ENCODE measurements around the gene CPEB3.

CPEB3 gene

GRCh38 chr10:92208736-92209135 is 82.1 kb downstream of the CPEB3 start:
- no peaks in the 10 kb centered on the region for H3K9me3 ChIP-seq (ENCODE audit: control insufficient read depth, low read length)
- no peak overlapping the region for H3K4me3 ChIP-seq (ENCODE audit: extremely low read depth, insufficient read depth, low read length, poor library complexity, severe bottlenecking)
- H3K36me3 ChIP-seq (ENCODE audit: control insufficient read depth, insufficient read depth, low read length): no peaks in the 10 kb centered on the region
- WGBS, 2 experiments (ENCODE audit: insufficient coverage in 2 of 2): 92% methylated on average over 3 of the region's 3 CpGs; no CpG with 5 or more reads in 1 of the 2 experiments
- H3K4me1 ChIP-seq (ENCODE audit: control insufficient read depth, insufficient read depth, low read length, poor library complexity, severe bottlenecking): no peaks in the 10 kb centered on the region
- H3K27ac ChIP-seq (ENCODE audit: low read depth, low read length, severe bottlenecking): no peak overlapping the region

GRCh38 chr10:92208157-92208720 is 82.6 kb downstream of the CPEB3 start:
- no peak overlapping the region for H3K4me3 ChIP-seq (ENCODE audit: extremely low read depth, insufficient read depth, low read length, poor library complexity, severe bottlenecking)
- H3K9me3 ChIP-seq (ENCODE audit: control insufficient read depth, low read length): no peaks in the 10 kb centered on the region
- no peak overlapping the region for H3K27ac ChIP-seq (ENCODE audit: low read depth, low read length, severe bottlenecking)
- H3K4me1 ChIP-seq (ENCODE audit: control insufficient read depth, insufficient read depth, low read length, poor library complexity, severe bottlenecking): no peaks in the 10 kb centered on the region
- no peaks in the 10 kb centered on the region for H3K36me3 ChIP-seq (ENCODE audit: control insufficient read depth, insufficient read depth, low read length)

- Histone ChIP-seq H3K4me3 (ENCODE audit: extremely low read depth, insufficient read depth, low read length, poor library complexity, severe bottlenecking) (no peak overlapping the region), H3K36me3 (ENCODE audit: control insufficient read depth, insufficient read depth, low read length) (no peaks in the 10 kb centered on the region), H3K4me1 (ENCODE audit: control insufficient read depth, insufficient read depth, low read length, poor library complexity, severe bottlenecking) (no peaks in the 10 kb centered on the region), H3K9me3 (ENCODE audit: control insufficient read depth, low read length) (no peaks in the 10 kb centered on the region), H3K27ac (ENCODE audit: low read depth, low read length, severe bottlenecking) (no peak overlapping the region)
- no CpG with 5 or more reads among the region's 1 CpG for WGBS, 2 experiments (ENCODE audit: insufficient coverage in 2 of 2)
Measured at GRCh38 chr10:92207061-92207460, 83.8 kb downstream of the CPEB3 start.

- H3K9me3 ChIP-seq (ENCODE audit: control insufficient read depth, low read length): no peaks in the 10 kb centered on the region
- no peak overlapping the region for H3K27ac ChIP-seq (ENCODE audit: low read depth, low read length, severe bottlenecking)
- no peaks in the 10 kb centered on the region for H3K36me3 ChIP-seq (ENCODE audit: control insufficient read depth, insufficient read depth, low read length)
- WGBS, 2 experiments (ENCODE audit: insufficient coverage in 2 of 2): 96 to 100% methylated on average over 3 to 4 of the region's 6 CpGs
- H3K4me3 ChIP-seq (ENCODE audit: extremely low read depth, insufficient read depth, low read length, poor library complexity, severe bottlenecking): no peak overlapping the region
- H3K4me1 ChIP-seq (ENCODE audit: control insufficient read depth, insufficient read depth, low read length, poor library complexity, severe bottlenecking): no peaks in the 10 kb centered on the region
Measured at GRCh38 chr10:92203919-92204623, 86.8 kb downstream of the CPEB3 start.

GRCh38 chr10:92202536-92202935 is 88.3 kb downstream of the CPEB3 start:
- no peaks in the 10 kb centered on the region for H3K4me1 ChIP-seq (ENCODE audit: control insufficient read depth, insufficient read depth, low read length, poor library complexity, severe bottlenecking)
- WGBS, 2 experiments (ENCODE audit: insufficient coverage in 2 of 2): no CpG with 5 or more reads among the region's 1 CpG
- no peaks in the 10 kb centered on the region for H3K36me3 ChIP-seq (ENCODE audit: control insufficient read depth, insufficient read depth, low read length)
- no peak overlapping the region for H3K27ac ChIP-seq (ENCODE audit: low read depth, low read length, severe bottlenecking)
- H3K9me3 ChIP-seq (ENCODE audit: control insufficient read depth, low read length): no peaks in the 10 kb centered on the region
- H3K4me3 ChIP-seq (ENCODE audit: extremely low read depth, insufficient read depth, low read length, poor library complexity, severe bottlenecking): no peak overlapping the region

- Histone ChIP-seq H3K36me3 (ENCODE audit: control insufficient read depth, insufficient read depth, low read length) (no peaks in the 10 kb centered on the region), H3K4me1 (ENCODE audit: control insufficient read depth, insufficient read depth, low read length, poor library complexity, severe bottlenecking) (no peaks in the 10 kb centered on the region), H3K4me3 (ENCODE audit: extremely low read depth, insufficient read depth, low read length, poor library complexity, severe bottlenecking) (no peak overlapping the region), H3K9me3 (ENCODE audit: control insufficient read depth, low read length) (no peaks in the 10 kb centered on the region), H3K27ac (ENCODE audit: low read depth, low read length, severe bottlenecking) (no peak overlapping the region)
- WGBS, 2 experiments (ENCODE audit: insufficient coverage in 2 of 2): 100% methylated on average over 1 of the region's 1 CpG
Measured at GRCh38 chr10:92200564-92200963, 90.3 kb downstream of the CPEB3 start.

- Histone ChIP-seq H3K4me1 (ENCODE audit: control insufficient read depth, insufficient read depth, low read length, poor library complexity, severe bottlenecking) (no peaks in the 10 kb centered on the region), H3K9me3 (ENCODE audit: control insufficient read depth, low read length) (no peaks in the 10 kb centered on the region), H3K36me3 (ENCODE audit: control insufficient read depth, insufficient read depth, low read length) (no peaks in the 10 kb centered on the region), H3K27ac (ENCODE audit: low read depth, low read length, severe bottlenecking) (no peak overlapping the region), H3K4me3 (ENCODE audit: extremely low read depth, insufficient read depth, low read length, poor library complexity, severe bottlenecking) (no peak overlapping the region)
- no CpG with 5 or more reads among the region's 2 CpGs for WGBS, 2 experiments (ENCODE audit: insufficient coverage in 2 of 2)
Measured at GRCh38 chr10:92187101-92187500, 103.8 kb downstream of the CPEB3 start.

- 93% methylated on average over 3 of the region's 3 CpGs; no CpG with 5 or more reads in 1 of the 2 experiments for WGBS, 2 experiments (ENCODE audit: insufficient coverage in 2 of 2)
- H3K4me1 ChIP-seq (ENCODE audit: control insufficient read depth, insufficient read depth, low read length, poor library complexity, severe bottlenecking): no peaks in the 10 kb centered on the region
- H3K27ac ChIP-seq (ENCODE audit: low read depth, low read length, severe bottlenecking): no peak overlapping the region
- H3K9me3 ChIP-seq (ENCODE audit: control insufficient read depth, low read length): no peaks in the 10 kb centered on the region
- H3K36me3 ChIP-seq (ENCODE audit: control insufficient read depth, insufficient read depth, low read length): no peaks in the 10 kb centered on the region
- H3K4me3 ChIP-seq (ENCODE audit: extremely low read depth, insufficient read depth, low read length, poor library complexity, severe bottlenecking): no peak overlapping the region
Measured at GRCh38 chr10:92184977-92185376, 105.9 kb downstream of the CPEB3 start.

GRCh38 chr10:92183199-92183598 is 107.7 kb downstream of the CPEB3 start:
- Histone ChIP-seq H3K36me3 (ENCODE audit: control insufficient read depth, insufficient read depth, low read length) (no peaks in the 10 kb centered on the region), H3K9me3 (ENCODE audit: control insufficient read depth, low read length) (no peaks in the 10 kb centered on the region), H3K4me1 (ENCODE audit: control insufficient read depth, insufficient read depth, low read length, poor library complexity, severe bottlenecking) (no peaks in the 10 kb centered on the region), H3K4me3 (ENCODE audit: extremely low read depth, insufficient read depth, low read length, poor library complexity, severe bottlenecking) (no peak overlapping the region), H3K27ac (ENCODE audit: low read depth, low read length, severe bottlenecking) (no peak overlapping the region)
- WGBS, 2 experiments (ENCODE audit: insufficient coverage in 2 of 2): no CpG with 5 or more reads among the region's 4 CpGs

- H3K9me3 ChIP-seq (ENCODE audit: control insufficient read depth, low read length): no peaks in the 10 kb centered on the region
- 80 to 94% methylated on average over 1 to 2 of the region's 2 CpGs for WGBS, 2 experiments (ENCODE audit: insufficient coverage in 2 of 2)
- no peaks in the 10 kb centered on the region for H3K4me1 ChIP-seq (ENCODE audit: control insufficient read depth, insufficient read depth, low read length, poor library complexity, severe bottlenecking)
- no peaks in the 10 kb centered on the region for H3K36me3 ChIP-seq (ENCODE audit: control insufficient read depth, insufficient read depth, low read length)
- no peak overlapping the region for H3K4me3 ChIP-seq (ENCODE audit: extremely low read depth, insufficient read depth, low read length, poor library complexity, severe bottlenecking)
- no peak overlapping the region for H3K27ac ChIP-seq (ENCODE audit: low read depth, low read length, severe bottlenecking)
Measured at GRCh38 chr10:92181575-92181974, 109.3 kb downstream of the CPEB3 start.

- no peak overlapping the region for H3K4me3 ChIP-seq (ENCODE audit: extremely low read depth, insufficient read depth, low read length, poor library complexity, severe bottlenecking)
- H3K9me3 ChIP-seq (ENCODE audit: control insufficient read depth, low read length): no peaks in the 10 kb centered on the region
- no peak overlapping the region for H3K27ac ChIP-seq (ENCODE audit: low read depth, low read length, severe bottlenecking)
- H3K4me1 ChIP-seq (ENCODE audit: control insufficient read depth, insufficient read depth, low read length, poor library complexity, severe bottlenecking): no peaks in the 10 kb centered on the region
- 67 to 100% methylated on average over 1 of the region's 1 CpG for WGBS, 2 experiments (ENCODE audit: insufficient coverage in 2 of 2)
- no peaks in the 10 kb centered on the region for H3K36me3 ChIP-seq (ENCODE audit: control insufficient read depth, insufficient read depth, low read length)
Measured at GRCh38 chr10:92180399-92180798, 110.5 kb downstream of the CPEB3 start.
